Measurements from ENCODE around the gene TRIM23.

TRIM23 gene

DNA sequence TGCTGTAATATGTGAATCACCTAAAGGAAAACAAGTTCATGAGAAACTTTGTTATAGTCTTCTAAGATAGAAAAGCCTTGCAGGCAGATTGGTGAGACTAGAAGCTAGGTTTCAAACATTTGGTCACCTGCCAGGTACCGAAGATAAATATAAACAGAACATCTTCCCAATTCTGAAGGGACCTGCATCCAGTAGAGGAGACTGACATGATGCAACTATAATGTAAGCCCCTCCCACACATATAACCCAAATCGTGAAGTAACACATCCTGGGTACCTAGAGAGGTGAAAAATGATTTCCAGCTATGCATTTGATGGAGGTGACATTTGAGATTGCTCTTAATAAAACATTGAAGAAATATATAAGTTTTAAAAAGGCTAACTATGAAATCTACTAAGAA, 30.6 kb upstream of the TRIM23 start:
- H3K36me3 ChIP-seq (ENCODE audit: insufficient read depth) = no peaks in the 10 kb centered on the region
- no peaks in the 10 kb centered on the region for H3K4me1 ChIP-seq (ENCODE audit: low read depth, poor library complexity, severe bottlenecking)
- no peak overlapping the region for H3K27ac ChIP-seq
- H3K9ac ChIP-seq = no peak overlapping the region
- H3K27me3 ChIP-seq (ENCODE audit: insufficient read depth, low read depth) = no peaks in the 10 kb centered on the region
- H3K4me3 ChIP-seq (IDR thresholded peaks at IDR 0.05; ENCODE audit: insufficient read depth, low read depth, low read length) = no peak overlapping the region
- H3K4me2 ChIP-seq = no peak overlapping the region
- no peaks in the 10 kb centered on the region for H4K20me1 ChIP-seq (ENCODE audit: insufficient read depth)
- H3K79me2 ChIP-seq (ENCODE audit: insufficient read depth, low read depth) = no peaks in the 10 kb centered on the region
- H2AFZ ChIP-seq (ENCODE audit: low read depth) = no peak overlapping the region
- TF ChIP-seq, protein P1, sequence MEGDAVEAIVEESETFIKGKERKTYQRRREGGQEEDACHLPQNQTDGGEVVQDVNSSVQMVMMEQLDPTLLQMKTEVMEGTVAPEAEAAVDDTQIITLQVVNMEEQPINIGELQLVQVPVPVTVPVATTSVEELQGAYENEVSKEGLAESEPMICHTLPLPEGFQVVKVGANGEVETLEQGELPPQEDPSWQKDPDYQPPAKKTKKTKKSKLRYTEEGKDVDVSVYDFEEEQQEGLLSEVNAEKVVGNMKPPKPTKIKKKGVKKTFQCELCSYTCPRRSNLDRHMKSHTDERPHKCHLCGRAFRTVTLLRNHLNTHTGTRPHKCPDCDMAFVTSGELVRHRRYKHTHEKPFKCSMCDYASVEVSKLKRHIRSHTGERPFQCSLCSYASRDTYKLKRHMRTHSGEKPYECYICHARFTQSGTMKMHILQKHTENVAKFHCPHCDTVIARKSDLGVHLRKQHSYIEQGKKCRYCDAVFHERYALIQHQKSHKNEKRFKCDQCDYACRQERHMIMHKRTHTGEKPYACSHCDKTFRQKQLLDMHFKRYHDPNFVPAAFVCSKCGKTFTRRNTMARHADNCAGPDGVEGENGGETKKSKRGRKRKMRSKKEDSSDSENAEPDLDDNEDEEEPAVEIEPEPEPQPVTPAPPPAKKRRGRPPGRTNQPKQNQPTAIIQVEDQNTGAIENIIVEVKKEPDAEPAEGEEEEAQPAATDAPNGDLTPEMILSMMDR (conservative IDR thresholded peaks at IDR 0.05; ENCODE audit: low read depth, low read length) = no peak

DNA sequence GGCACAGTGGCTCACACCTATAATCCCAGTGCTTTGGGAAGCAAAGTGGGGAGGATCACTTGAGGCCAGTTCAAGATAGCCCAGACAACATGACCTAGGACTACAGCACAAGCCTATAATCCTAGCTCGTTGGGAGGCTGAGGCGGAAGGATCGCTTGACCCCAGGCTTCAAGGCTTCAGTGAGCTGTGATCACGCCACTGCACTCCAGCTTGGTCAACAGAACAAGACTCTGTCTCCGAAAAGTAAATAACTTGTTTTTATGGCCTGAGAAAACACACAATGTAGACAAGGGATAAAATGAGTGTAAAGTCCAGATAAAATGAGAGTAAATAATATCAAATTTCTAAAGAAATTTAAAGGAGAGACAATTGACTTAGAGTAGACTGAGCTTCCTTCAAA, 27.0 kb upstream of the TRIM23 start:
- H2AFZ ChIP-seq (ENCODE audit: low read depth) = no peak overlapping the region
- H3K79me2 ChIP-seq (ENCODE audit: insufficient read depth, low read depth) = no peaks in the 10 kb centered on the region
- TF ChIP-seq, protein P1 (conservative IDR thresholded peaks at IDR 0.05; ENCODE audit: low read depth, low read length) = no peak

GRCh38 chr5:65647941-65648340, 23.8 kb upstream of the TRIM23 start:
- no peak overlapping the region for H3K27ac ChIP-seq
- no peaks in the 10 kb centered on the region for H3K4me1 ChIP-seq (ENCODE audit: low read depth, poor library complexity, severe bottlenecking)
- H2AFZ ChIP-seq (ENCODE audit: low read depth) = no peak overlapping the region
- no peaks in the 10 kb centered on the region for H3K27me3 ChIP-seq (ENCODE audit: insufficient read depth, low read depth)
- TF ChIP-seq, protein P1 (conservative IDR thresholded peaks at IDR 0.05; ENCODE audit: low read depth, low read length) = no peak
- no peak overlapping the region for H3K4me2 ChIP-seq
- no peak overlapping the region for H3K9ac ChIP-seq
- H4K20me1 ChIP-seq (ENCODE audit: insufficient read depth) = no peaks in the 10 kb centered on the region
- no peaks in the 10 kb centered on the region for H3K36me3 ChIP-seq (ENCODE audit: insufficient read depth)
- H3K79me2 ChIP-seq (ENCODE audit: insufficient read depth, low read depth) = no peaks in the 10 kb centered on the region
- no peak overlapping the region for H3K4me3 ChIP-seq (IDR thresholded peaks at IDR 0.05; ENCODE audit: insufficient read depth, low read depth, low read length)

More for the DNA sequence above, 27.0 kb upstream of the TRIM23 start:
- H3K36me3 ChIP-seq (ENCODE audit: insufficient read depth) = no peaks in the 10 kb centered on the region
- H3K4me1 ChIP-seq (ENCODE audit: low read depth, poor library complexity, severe bottlenecking) = no peaks in the 10 kb centered on the region
- no peaks in the 10 kb centered on the region for H4K20me1 ChIP-seq (ENCODE audit: insufficient read depth)
- H3K9ac ChIP-seq = no peak overlapping the region
- no peak overlapping the region for H3K4me2 ChIP-seq
- H3K4me3 ChIP-seq (IDR thresholded peaks at IDR 0.05; ENCODE audit: insufficient read depth, low read depth, low read length) = no peak overlapping the region
- no peak overlapping the region for H3K27ac ChIP-seq
- H3K27me3 ChIP-seq (ENCODE audit: insufficient read depth, low read depth) = no peaks in the 10 kb centered on the region

GRCh38 chr5:65646938-65647337, 22.8 kb upstream of the TRIM23 start:
- no peaks in the 10 kb centered on the region for H3K36me3 ChIP-seq (ENCODE audit: insufficient read depth)
- no peak overlapping the region for H3K9ac ChIP-seq
- no peaks in the 10 kb centered on the region for H3K4me1 ChIP-seq (ENCODE audit: low read depth, poor library complexity, severe bottlenecking)
- no peak overlapping the region for H3K27ac ChIP-seq
- no peak overlapping the region for H3K4me3 ChIP-seq (IDR thresholded peaks at IDR 0.05; ENCODE audit: insufficient read depth, low read depth, low read length)
- TF ChIP-seq, protein P1 (conservative IDR thresholded peaks at IDR 0.05; ENCODE audit: low read depth, low read length) = no peak
- H4K20me1 ChIP-seq (ENCODE audit: insufficient read depth) = no peaks in the 10 kb centered on the region
- no peak overlapping the region for H2AFZ ChIP-seq (ENCODE audit: low read depth)
- H3K4me2 ChIP-seq = no peak overlapping the region
- no peaks in the 10 kb centered on the region for H3K27me3 ChIP-seq (ENCODE audit: insufficient read depth, low read depth)
- H3K79me2 ChIP-seq (ENCODE audit: insufficient read depth, low read depth) = no peaks in the 10 kb centered on the region

Data from KMS-11 (cell line).